Skin of body (tissue), 2 donors: ENCODE results near the gene C8A. TPM values are rescaled to one million over a fixed set of nuclear protein-coding genes. Genes with fewer than 3 reads are reported as not detected.

ENCODE experiments used
- DNase-seq: peaks from one replicate; lab custom pipeline; 2025; lab: John Stamatoyannopoulos, UW
- total RNA-seq: library from RNA; depleted of rRNA; stranded (reverse); fragments of >200 nt; gene quantifications from one replicate; pipeline ENCODE4 v1.2.3, GENCODE V29; 2014

The C8A gene
- total RNA-seq, 1 donor from 2014 or later, result not detected

GRCh38 chr1:56965916-56966697, 111.5 kb downstream of the C8A start, which contains the start of gene C8B:
Gene C8B (minus strand): TSS chr1:56966015. CDS start chr1:56965948, 67 bp downstream.
- DNase-seq, result no peak

- no peak for DNase-seq
These were observed 112.1 kb downstream of the C8A start for GRCh38 chr1:56966698-56966999.

- DNase-seq, result no peak
These were observed 112.8 kb downstream of the C8A start for GRCh38 chr1:56967355-56967754.

Other genes starting within 250 kb of the C8A start
- 10.6 TPM for gene PRKAA2, start 209.5 kb upstream of the C8A start, total RNA-seq
- gene FYB2, start 35.4 kb upstream of the C8A start, total RNA-seq, result 0.30 TPM
- not detected for gene C8B, start 111.2 kb downstream of the C8A start, total RNA-seq